Renal cortical epithelial cell (primary cell): Measurements from ENCODE around the gene UBALD1. TPM values are rescaled to one million over a fixed set of nuclear protein-coding genes. Genes with fewer than 3 reads are reported as not detected.

Source experiments
- DNase-seq: peaks from one replicate; pipeline ENCODE4 v3.0.0-alpha.2; 2011; ENCODE audit warnings: low read depth
- total RNA-seq: library from RNA; depleted of rRNA; stranded (reverse); fragments of >200 nt; gene quantifications from 2 replicates; pipeline ENCODE4 v1.2.3, GENCODE V29; 2014

UBALD1 gene
- total RNA-seq, 1 donor from 2014 or later, result 7.4 TPM

GRCh38 chr16:4616047-4616811 lies 1.5 kb upstream of the UBALD1 start:
- DNase-seq, result peak; percentile 99

- no peak for DNase-seq
Observed at GRCh38 chr16:4615384-4616046, 827 bp upstream of the UBALD1 start.

GRCh38 chr16:4613636-4614570 lies 785 bp downstream of the UBALD1 start:
- no peak for DNase-seq

- no peak for DNase-seq
Observed at GRCh38 chr16:4612977-4613635, 1.6 kb downstream of the UBALD1 start.

- no peak for DNase-seq
Observed at GRCh38 chr16:4612474-4612931, 2.2 kb downstream of the UBALD1 start.

GRCh38 chr16:4611337-4612021 lies 3.2 kb downstream of the UBALD1 start:
- no peak for DNase-seq

- DNase-seq, result no peak
Observed at GRCh38 chr16:4610011-4611005, 4.4 kb downstream of the UBALD1 start.

- no peak for DNase-seq
Observed at GRCh38 chr16:4609200-4610010, 5.3 kb downstream of the UBALD1 start.

- DNase-seq, result no peak
Observed at GRCh38 chr16:4608704-4608980, 6.0 kb downstream of the UBALD1 start.

- DNase-seq, result no peak
Observed at GRCh38 chr16:4607841-4608703, 6.6 kb downstream of the UBALD1 start.

- DNase-seq, result no peak
Observed at GRCh38 chr16:4606354-4606753, 8.3 kb downstream of the UBALD1 start.

- DNase-seq, result no peak
Observed at GRCh38 chr16:4604401-4604800, 10.3 kb downstream of the UBALD1 start.

- no peak for DNase-seq
Observed at GRCh38 chr16:4603624-4604170, 11.0 kb downstream of the UBALD1 start.

GRCh38 chr16:4602331-4602730 lies 12.4 kb downstream of the UBALD1 start:
- DNase-seq, result no peak

- no peak for DNase-seq
Observed at GRCh38 chr16:4601864-4602186, 12.9 kb downstream of the UBALD1 start.

GRCh38 chr16:4601036-4601863 lies 13.4 kb downstream of the UBALD1 start:
- no peak for DNase-seq

GRCh38 chr16:4599545-4599944 lies 15.1 kb downstream of the UBALD1 start:
- DNase-seq, result no peak
